HL-60/S4 treated with retinoic acid at 250 ng/mL for 4 days and 3 days (cell line): ENCODE data around the gene GALNT10.

Experiments
- in situ Hi-C: fragments of 300-500 bp; cut with MboI; formaldehyde crosslinking; loops from 2 replicates; pipeline ENCODE4 v1.7.0; 2022; ENCODE audit warnings: low sequenced_read_pairs

The GALNT10 gene

DNA sequence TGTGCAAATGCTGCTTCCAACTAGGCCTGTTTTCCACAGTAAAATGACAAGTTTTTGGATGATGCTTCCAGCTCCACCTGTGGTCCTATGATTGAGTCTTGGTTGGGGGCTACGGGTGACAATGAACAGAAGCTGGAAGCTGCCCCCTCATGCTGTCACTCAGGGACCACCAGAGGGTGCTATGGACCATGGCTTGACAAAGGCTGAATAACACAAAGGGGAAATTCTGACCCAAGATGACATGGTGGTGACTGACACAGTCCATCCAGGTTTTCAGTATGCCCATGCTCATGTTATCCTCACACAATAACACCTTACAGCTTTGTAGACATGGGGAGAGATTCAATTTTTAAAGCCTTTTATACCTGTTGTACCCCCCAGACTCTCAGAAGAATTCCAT, 231.3 kb downstream of the GALNT10 start:
- in situ Hi-C loops: no loop called here

DNA sequence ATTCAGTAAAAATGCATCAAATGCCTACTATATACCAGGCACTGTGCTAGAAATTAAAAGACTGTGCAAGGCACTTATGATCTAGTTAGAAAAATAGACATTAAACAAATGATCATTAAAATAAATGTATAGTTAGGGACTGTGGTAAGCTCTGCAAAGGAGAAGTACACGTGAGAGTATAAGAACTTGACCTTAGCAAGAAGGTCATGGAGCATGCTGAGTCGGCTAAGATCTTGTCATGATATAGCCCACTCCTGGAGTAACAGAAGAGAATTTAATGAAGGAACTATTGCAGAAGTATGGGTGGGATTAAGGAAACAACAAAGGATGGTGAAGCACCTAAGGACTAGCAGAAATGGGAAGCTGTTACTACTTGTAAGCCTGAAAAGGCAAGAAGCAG, 231.8 kb downstream of the GALNT10 start:
- in situ Hi-C loops: no loop called here

DNA sequence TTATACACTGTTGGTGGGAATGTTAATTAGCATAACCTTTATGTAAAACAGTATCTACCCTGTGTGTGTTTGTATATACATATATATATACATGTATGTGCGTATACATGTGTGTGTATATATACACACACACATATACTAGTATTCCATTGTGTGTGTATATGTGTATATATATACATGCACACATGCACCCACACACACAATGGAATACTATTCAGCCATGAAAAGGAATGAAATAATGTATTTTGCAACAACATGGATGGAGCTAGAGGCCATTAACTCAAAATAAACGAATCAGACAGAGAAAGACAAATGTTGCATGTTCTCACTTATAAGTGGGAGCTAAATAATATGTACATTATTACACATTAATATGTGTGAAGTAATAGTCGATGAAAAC, 237.7 kb downstream of the GALNT10 start:
- in situ Hi-C loops: no loop called here

DNA sequence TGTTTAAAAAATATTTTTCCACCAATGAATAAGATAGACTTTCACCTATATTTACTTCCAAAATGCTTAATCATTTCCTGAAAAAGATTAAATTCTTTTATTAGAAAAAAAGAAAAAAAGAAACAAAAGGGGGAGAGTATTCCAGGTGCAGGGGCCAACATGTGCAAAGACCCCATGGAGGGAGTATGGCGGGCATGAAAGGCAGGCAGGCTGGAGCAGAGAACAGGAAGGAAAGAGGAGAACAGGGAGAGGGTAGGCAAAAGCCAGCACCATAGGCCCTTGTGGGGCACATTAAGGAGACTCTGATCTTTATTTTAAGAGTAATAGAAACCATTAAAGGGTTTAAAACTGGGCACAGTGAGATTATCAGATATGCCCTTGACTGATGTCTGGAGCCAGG, 238.8 kb downstream of the GALNT10 start:
- in situ Hi-C loops: no loop called here

DNA sequence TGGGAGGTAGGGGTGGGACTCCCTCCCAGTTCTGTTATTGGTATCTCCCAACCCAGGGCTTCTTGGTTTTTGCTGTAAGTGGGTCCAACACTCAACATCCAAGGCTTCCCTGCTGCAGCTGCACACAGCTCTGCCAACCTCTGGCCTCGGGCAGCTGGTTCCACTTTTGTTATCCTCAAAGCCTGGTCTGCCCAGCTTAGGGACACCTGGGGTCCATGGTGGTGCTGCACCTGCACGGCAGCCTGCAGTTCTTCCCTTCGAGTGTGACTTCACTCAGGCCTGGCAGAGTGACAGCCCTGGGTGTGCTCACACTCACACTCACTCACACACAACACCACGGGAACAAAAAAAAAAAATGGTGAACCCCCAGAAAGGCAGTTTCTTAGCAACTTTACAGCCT, 239.9 kb downstream of the GALNT10 start:
- in situ Hi-C loops: no loop called here

DNA sequence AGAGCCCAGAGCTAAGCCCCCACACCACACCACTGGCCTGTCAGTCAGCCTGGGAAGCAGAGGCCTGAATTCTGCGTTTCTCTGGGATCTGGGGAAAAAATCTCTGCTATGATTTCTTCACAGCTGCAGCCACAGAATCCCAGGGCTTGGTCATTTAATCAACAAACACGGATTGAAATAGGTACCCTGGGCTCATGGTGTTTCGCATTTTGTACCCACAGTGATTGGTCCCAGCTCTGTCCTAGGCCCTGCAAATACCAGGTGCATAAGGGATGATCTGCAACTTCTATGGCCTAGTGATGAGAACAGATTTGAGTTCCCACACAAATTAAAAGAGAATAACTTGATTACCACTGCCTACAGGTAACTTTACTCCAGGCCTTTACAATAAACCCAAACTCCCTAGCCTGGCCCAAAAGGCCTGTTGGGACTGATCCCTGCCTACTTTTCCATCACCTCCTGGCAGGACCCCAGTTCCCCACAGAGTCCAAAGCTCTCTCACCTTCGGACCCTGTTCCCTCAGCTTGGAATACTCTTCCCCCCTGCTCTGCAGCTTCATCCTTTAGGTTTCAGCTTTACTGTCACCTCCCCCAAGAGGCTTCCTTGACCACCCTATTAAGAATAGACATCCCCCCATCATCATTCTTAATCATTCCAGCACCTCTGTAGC, 240.6 kb downstream of the GALNT10 start:
- in situ Hi-C loops: no loop called here

DNA sequence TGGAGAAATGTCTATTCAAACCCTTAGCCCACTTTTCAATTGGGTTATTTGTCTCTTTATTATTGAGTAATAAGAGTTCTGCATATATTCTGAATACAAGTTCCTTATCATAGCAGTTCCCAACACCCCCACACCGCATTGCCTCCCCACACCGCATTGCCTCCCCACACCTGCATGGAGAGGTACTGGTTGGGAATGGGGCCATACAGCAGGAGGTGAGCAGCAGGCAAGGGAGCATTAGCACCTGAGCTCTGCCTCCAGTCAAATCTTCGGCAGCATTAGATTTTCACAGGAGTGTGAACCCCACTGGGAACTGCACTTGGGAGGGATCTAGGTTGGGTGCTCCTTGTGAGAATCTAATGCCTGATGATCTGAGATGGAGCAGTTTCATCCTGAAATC, 244.7 kb downstream of the GALNT10 start:
- in situ Hi-C loops: no loop called here

DNA sequence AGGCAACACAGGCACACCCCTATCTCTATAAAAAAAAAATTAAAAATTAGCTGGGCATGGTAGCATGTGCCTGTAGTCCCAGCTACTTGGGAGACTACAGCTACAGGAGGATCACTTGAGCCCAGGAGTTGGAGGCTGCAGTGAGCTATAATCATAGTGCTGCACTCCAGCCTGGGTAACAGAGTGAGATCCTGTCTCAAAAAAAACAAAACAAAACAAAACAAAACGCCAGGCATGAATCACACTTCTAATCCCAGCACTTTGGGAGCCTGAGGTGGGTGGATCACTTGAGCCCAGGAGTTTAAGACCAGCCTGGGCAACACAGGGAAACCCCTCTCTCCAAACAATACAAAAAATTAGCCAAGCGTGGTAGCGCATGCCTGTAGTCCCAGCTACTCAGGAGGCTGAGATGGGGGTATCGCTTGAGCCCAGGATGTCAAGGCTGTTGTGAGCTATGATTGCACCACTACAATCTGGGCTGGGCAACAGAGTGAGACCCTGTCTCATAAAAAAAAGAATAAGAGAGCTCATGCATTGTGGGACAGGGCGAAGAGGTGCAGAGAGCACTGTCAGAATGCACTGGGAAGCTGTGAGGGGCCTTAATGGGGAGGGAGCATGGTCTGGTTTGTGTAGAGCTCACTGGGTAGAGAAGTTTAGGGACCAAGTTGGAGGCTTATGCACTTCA, 246.9 kb downstream of the GALNT10 start:
- in situ Hi-C loops: no loop called here

DNA sequence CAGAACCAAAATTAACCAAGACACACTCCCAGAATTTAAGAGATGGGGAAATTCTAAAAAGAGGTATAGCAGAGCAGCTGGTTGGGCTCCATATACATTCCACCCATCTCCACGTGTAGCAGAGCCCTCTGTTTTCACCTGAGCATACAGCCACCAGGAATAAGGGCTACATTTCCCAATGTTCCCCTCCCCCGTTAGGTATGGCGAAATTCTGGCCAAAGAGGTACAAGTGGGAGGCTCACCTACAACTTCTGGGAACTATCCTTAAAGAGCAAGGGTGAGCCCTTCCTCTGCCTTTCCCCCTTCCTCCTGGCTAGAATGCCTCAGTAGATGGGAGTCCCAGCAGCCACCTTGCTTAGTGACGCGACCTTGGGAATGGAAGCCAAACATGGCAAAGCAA, 250.0 kb downstream of the GALNT10 start:
- in situ Hi-C loops: no loop called here

DNA sequence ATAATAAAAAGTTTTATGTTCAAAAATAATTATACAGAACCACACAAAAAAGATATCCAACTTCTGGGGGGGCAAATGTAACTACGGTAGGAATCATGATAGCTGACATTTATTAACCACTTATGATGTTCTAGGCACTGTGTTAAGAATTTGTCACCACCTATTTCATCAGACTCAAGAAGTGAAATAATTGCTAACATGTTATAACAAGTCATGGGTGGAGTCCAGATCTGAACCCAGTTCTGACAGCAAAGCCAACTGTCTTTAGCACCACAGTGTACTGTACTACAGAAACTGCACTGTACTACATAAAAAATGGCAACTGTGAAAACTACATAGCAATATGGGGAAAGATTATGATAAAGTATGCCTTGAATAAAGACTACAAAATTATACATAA, 252.3 kb downstream of the GALNT10 start:
- in situ Hi-C loops: no loop called here

DNA sequence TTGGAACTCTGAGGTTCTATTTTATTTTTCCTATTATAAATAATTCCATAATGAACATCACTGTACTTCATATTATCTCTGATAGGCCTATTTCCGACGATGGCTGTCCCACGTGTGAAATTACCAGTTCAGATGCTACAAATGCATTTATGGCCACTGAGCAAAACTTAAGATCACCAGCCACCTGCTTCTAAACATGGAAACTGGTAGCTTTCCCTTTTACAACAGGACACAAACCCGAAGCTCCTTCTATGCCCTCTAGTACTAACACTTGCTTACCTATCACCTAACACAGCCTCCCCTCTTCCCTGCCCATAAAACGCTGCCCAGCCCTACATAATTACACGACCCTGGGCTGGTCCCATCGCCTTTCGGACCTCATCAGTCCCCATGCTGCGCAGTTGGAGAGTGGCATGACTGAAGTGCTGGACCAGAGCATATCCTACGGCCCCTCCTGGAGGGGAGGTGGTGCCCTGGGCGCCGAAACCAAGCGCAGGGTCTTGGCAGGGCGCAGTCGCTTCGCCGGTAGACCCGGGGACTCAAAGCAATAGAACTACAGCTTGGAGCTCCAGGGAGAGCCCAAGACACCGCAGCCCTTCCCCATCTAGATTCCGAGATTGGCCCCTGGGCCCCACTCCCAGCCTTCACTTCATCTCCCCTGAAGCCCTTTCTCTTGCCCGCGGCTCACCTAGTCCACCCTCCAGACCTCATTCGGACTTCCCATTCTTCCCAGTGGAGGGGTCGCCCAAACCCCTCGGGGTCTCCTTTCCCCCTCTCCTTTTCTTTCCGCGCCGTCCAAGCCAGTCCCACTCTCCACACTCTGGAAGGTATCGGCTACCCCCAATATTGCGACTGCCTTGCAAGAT, 254.3 kb downstream of the GALNT10 start:
- in situ Hi-C loops: no loop called here

DNA sequence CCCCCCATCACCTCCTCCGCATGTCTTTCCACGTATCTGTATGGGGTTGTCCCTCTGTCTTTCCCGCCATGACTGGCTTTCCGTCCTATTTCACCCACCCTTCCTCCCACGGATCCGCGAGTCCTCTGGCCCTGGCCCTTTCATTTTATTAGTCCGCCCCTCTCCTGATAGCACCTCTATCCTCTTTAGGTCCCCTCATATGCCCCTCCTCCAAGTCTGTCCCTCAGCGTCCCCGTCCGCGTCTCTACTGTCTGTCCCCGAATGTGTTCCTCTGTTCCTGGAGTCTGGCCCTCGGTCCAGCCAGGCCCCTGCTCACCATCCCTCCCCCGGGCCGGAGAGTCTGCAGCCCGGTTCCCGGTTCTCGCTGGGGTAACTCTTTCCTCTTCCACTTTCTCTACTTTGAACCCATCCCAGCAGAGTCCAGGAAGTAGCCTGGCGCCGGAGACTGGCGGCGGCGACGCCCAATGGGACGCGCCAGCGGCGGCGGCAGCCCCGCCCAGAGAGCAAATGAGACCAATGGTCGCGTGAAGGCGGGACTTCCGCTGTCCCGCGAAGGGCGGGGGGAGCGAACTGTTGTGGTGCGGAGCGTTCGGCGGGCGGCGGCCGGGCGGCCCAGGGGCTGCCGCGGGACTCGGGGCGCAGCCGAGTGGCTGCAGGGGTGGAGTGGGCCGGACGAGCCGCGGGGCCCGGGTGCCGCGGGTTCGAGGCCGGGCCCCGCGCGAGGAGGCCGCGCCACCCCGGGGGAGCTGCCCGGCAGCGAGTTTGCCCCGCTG, 255.1 kb downstream of the GALNT10 start, which contains the start of gene SAP30L:
TSS of gene SAP30L (plus strand) at position 576 of the 773 bp plus-strand sequence. CDS start 608 bp downstream, outside the sequence.
- in situ Hi-C loops: no loop called here

DNA sequence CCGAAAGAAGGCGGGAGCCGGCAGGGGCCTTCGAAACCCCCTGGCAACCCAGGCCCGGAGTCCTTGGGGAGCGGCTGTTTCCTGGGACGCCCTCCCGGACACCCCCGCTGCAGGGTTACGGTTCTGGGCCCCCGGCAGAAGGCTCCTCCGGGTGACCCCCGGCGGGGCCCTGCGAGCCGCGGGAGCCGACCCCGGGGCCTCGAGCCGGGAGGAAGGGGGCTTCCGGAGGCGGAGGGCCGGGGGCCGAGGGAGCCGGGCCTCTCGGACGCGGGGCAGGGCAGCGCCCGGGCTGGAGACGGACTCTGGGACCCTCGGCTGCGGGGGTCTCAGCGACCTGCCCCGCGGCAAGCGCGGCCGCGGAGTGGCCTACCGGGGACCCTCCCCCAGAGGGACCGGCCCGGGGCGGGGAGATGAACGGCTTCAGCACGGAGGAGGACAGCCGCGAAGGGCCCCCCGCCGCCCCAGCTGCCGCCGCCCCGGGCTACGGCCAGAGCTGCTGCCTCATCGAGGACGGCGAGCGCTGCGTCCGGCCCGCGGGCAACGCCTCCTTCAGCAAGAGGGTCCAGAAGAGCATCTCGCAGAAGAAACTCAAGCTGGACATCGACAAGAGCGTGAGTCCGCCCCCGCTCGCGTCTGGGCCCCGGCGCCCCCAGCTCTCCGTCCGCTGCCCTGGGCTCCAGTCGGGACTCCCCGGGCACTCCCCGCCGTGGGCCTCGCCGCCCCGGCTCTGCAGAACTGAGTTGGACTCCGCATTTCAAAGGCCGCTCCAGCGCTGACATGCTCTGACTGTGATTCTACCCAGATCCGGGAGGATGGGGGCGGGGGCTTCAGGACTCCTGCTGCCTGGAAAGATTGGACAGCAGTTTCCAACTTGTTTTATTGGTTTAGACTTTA, 255.9 kb downstream of the GALNT10 start:
- in situ Hi-C loops: no loop called here

DNA sequence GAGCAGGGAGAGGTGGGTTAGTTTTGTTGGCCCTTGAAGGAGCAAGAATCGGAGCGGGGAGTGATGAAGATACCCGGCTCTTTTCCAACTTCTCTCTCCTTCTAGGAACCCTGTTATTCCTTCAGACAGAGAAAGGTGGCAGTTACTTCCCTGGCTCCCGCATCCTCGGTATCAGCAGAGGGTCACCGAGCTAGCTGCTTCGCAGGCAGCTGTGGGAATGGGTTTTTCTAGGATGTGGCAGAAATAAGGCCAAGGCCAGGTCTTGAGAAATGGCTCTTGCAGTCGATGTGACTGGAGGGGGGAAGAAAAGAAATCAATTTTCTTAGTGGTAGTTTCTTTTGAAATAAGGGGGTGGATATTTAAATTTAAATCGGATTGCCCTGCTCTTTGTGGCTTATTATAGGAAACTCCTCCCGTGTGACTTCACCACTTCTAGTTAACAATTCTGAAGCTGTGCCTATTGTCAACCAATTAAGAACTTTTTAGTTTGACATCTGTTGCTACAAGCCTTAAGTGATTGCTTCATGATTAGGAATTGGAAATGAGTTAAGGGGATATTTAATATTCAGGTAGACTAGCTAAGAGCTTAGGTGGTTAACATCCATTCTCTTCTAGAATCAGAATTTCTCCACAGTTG, 256.7 kb downstream of the GALNT10 start:
- in situ Hi-C loops: no loop called here

DNA sequence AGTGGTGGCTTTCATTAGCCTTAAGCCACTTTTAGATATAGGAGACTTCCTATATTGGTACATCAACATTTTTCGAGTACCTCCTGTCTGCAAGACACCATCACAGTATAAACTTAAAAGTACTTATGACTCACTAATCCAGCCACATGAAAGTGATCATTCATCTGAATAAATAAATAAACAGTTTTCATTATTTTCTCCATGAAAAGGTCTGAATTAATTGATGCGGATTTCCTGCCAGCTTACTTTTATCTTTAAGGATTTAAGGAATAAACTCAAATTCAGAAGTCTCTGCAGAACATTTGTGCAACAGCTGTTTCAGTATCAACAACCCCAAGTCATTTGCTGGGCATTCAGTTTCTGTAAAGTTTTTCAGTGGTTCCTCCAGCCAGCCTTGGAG, 259.3 kb downstream of the GALNT10 start:
- in situ Hi-C loops: no loop called here

DNA sequence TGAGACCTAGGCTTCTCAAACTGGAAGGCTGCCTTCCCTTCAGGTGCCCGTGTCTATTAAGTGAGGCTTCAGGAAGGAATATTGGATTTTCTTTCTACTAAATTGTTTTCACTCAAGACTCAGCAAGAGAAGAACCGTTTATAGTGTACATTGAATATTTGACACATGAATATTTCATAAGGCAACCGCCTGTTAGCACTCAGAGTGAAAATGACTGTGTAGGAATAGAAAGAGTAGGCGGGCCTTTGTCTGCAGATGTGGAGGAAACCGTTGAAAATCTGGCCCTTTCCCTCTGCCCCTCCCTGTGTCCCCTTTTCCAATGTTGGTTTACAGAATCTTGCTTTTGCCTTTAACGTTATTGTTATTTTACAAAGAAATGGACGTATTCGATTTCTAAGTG, 261.4 kb downstream of the GALNT10 start:
- in situ Hi-C loops: no loop called here

DNA sequence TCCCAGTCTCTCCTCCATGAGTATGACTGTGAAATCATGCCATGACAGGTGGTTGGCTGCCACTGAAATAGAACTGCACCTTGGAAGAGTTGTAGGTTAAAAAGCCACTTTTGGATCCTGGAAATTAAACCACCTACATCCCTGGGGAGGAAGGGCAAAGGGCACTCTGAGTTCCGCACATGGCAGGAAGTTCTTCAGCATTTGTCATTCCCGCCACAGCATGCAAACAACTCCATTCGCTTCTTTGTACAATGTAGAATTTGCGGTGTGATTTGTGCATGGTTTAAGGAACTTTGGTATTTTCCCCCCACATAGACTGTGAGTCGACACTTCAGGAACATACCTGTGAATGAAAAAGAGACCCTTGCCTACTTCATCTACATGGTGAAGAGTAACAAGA, 265.1 kb downstream of the GALNT10 start:
- in situ Hi-C loops: no loop called here

DNA sequence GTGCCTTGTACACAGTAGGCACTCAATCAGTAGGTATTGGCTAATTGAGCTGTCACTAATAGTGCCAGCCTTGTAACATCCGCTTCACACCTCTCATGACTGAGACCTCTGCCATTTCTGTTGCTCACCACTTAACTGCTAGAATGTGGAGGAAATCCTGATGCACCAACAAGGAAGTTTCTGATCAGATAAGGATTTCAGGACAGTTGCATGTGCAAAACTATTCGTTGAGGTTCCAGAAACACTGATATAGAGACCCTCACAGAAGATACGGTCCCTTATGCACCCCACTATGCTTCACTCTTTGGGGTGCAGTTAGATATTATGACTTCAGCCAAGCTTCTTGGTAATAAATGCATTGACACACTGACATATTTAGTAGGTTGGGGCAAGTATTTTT, 266.0 kb downstream of the GALNT10 start:
- in situ Hi-C loops: no loop called here

DNA sequence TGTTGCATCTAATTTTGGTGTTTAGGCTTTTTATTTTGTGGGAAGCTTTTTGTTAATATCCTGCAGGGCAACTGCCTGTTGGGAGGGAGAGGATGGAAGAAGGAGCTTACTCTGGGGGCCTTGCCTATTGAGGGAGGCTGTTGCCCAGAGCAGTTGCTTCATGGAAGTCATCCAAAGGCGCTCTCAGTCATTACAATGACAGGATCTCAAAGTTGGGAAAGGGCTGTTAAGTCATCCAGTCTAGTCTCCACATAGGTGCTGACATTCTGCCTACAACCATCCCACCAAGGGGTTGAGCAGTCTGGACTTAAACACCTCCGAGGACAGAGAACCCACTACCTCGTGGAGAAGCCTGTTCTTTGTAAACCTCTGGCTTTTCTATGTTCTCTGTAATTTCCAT, 268.5 kb downstream of the GALNT10 start:
- in situ Hi-C loops: no loop called here

DNA sequence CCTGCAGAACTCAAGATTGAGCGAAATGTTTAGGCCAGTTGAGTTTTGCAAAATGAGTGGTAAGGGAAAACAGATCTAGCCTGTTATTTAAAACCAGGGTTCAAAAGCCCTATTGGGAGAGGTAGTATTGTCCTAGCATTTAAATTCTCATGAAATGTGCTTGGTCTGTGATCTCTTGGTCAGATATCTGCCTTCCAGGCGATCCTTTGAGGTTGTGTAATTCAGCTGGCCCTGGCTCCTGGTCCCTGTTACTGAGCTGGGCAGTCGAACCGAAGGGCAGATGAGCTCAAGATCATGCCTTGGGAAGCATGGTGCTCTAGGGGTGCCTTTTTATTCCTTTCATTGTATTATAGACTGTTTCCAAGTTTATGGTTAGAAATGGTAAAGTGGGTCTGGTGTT, 269.6 kb downstream of the GALNT10 start:
- in situ Hi-C loops: no loop called here
